Measurements from ENCODE around the gene KIAA1755.

GRCh38 chr20:38216746-38217595 is 43.6 kb downstream of the KIAA1755 start:
- TF ChIP-seq CTCF (IDR thresholded peaks at IDR 0.05; ENCODE audit: insufficient read depth, low read depth, low read length), result no peak
- TF ChIP-seq EZH2 (IDR thresholded peaks at IDR 0.05; ENCODE audit: insufficient read depth, low read length), result no peak

Data from astrocyte (in vitro differentiated cells and primary cell).